Measurements from ENCODE around the gene HIVEP3.

DNA sequence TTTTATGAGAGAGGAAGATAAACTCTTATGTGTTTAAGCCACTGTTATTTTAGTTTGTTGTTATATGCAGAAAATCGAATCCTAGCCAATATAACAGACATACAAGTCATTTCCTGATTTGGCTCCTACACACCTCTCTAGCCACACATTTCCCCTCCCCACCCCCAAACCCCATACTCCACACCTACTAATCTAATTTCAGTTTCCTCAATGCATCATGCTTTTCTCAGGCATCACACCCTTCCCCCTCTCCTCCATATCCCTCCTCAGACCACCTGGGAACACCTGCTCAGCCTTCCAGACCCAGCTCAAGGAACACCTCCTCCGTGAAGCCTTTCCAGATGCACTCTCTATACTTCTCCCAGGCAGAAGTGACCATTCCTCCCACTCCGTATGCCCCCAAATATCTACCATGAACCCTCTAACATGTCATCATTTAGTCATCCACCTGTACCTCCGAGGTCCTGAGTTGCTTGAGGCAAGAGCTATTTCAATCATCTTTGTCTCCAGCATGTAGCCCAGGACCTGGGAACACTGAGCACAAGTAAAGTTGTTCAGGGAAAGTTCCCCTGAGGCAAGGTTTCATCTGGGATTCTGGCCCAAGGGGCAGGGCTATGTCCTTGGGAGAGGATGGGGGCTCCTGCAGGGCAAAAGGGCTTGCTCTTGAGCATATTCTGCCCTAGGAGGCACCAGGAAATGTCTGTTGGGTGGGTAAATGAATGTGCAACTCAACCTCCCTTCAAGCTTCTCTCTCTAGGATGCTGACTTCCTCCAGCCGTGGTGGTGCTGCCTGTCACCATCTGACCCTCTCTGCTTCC lies 126.8 kb downstream of the HIVEP3 start:
- TF ChIP-seq, protein P1, sequence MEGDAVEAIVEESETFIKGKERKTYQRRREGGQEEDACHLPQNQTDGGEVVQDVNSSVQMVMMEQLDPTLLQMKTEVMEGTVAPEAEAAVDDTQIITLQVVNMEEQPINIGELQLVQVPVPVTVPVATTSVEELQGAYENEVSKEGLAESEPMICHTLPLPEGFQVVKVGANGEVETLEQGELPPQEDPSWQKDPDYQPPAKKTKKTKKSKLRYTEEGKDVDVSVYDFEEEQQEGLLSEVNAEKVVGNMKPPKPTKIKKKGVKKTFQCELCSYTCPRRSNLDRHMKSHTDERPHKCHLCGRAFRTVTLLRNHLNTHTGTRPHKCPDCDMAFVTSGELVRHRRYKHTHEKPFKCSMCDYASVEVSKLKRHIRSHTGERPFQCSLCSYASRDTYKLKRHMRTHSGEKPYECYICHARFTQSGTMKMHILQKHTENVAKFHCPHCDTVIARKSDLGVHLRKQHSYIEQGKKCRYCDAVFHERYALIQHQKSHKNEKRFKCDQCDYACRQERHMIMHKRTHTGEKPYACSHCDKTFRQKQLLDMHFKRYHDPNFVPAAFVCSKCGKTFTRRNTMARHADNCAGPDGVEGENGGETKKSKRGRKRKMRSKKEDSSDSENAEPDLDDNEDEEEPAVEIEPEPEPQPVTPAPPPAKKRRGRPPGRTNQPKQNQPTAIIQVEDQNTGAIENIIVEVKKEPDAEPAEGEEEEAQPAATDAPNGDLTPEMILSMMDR (tag by site-specific recombination; IDR thresholded peaks at IDR 0.05), result no peak
- no peak for TF ChIP-seq ZNF658 (tag by site-specific recombination; IDR thresholded peaks at IDR 0.05)
- no peak for TF ChIP-seq ZNF169 (tag by site-specific recombination; IDR thresholded peaks at IDR 0.05)
- TF ChIP-seq ZNF473 (tag by site-specific recombination; IDR thresholded peaks at IDR 0.05), result no peak
- no peak for TF ChIP-seq ZNF501 (tag by site-specific recombination; IDR thresholded peaks at IDR 0.05)
- TF ChIP-seq ZNF707 (tag by site-specific recombination; IDR thresholded peaks at IDR 0.05), result no peak
- no peak for TF ChIP-seq ZSCAN30 (tag by site-specific recombination; IDR thresholded peaks at IDR 0.05)
- TF ChIP-seq, protein P2, sequence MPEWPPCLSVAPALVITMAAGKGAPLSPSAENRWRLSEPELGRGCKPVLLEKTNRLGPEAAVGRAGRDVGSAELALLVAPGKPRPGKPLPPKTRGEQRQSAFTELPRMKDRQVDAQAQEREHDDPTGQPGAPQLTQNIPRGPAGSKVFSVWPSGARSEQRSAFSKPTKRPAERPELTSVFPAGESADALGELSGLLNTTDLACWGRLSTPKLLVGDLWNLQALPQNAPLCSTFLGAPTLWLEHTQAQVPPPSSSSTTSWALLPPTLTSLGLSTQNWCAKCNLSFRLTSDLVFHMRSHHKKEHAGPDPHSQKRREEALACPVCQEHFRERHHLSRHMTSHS (tag by site-specific recombination; IDR thresholded peaks at IDR 0.05), result no peak
- TF ChIP-seq, protein P3, sequence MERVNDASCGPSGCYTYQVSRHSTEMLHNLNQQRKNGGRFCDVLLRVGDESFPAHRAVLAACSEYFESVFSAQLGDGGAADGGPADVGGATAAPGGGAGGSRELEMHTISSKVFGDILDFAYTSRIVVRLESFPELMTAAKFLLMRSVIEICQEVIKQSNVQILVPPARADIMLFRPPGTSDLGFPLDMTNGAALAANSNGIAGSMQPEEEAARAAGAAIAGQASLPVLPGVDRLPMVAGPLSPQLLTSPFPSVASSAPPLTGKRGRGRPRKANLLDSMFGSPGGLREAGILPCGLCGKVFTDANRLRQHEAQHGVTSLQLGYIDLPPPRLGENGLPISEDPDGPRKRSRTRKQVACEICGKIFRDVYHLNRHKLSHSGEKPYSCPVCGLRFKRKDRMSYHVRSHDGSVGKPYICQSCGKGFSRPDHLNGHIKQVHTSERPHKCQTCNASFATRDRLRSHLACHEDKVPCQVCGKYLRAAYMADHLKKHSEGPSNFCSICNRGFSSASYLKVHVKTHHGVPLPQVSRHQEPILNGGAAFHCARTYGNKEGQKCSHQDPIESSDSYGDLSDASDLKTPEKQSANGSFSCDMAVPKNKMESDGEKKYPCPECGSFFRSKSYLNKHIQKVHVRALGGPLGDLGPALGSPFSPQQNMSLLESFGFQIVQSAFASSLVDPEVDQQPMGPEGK (tag by site-specific recombination; IDR thresholded peaks at IDR 0.05), result no peak
- TF ChIP-seq ZNF558 (tag by site-specific recombination; IDR thresholded peaks at IDR 0.05), result no peak
- no peak for TF ChIP-seq GLIS2 (tag by site-specific recombination; IDR thresholded peaks at IDR 0.05)

Measured in HEK293 (cell line).